GM12878 (cell line): ENCODE measurements around the gene TLL1.

Experiments
- CBX5 ChIP-seq: sonication (generic); IDR thresholded peaks from 2 replicates; pipeline ENCODE4 v1.6.1; 2016; ENCODE audit warnings: low read depth, moderate library complexity, mild to moderate bottlenecking, inconsistent platforms
- CTCF ChIP-seq, 3 experiments: IDR thresholded peaks in 2 of 3; conservative IDR thresholded peaks in 1 of 3; 2 replicates each; pipeline ENCODE4 v1.5.1; 2011; ENCODE audit warnings: low read depth in 3 of 3, low read length in 3 of 3, mild to moderate bottlenecking in 3 of 3, control low read depth in 2 of 3, moderate library complexity in 2 of 3, inconsistent platforms in 1 of 3, mixed read lengths in 1 of 3; ENCODE audit not compliant: control insufficient read depth in 2 of 3, insufficient read depth in 1 of 3; ENCODE audit errors: extremely low read depth in 1 of 3
- LARP7 ChIP-seq: fragments of 450-650 bp; IDR thresholded peaks from 2 replicates; pipeline ENCODE4 v1.6.1; 2017; ENCODE audit warnings: mild to moderate bottlenecking
- MXI1 ChIP-seq: fragments of 150-350 bp; IDR thresholded peaks from 2 replicates; pipeline ENCODE4 v1.6.1; 2011; ENCODE audit warnings: low read depth, mild to moderate bottlenecking, inconsistent platforms, low read length, improper control_type of control experiment
- POLR2A ChIP-seq: IDR thresholded peaks from 2 replicates; pipeline ENCODE4 v1.6.1; 2011; ENCODE audit warnings: low read depth, mild to moderate bottlenecking, low read length

GRCh38 chr4:165867961-165868360 lies 5.1 kb upstream of the TLL1 start:
- no peak for TF ChIP-seq CTCF (IDR thresholded peaks at IDR 0.05 in 2 of 3, conservative IDR thresholded peaks at IDR 0.05 in 1 of 3; ENCODE audit: control insufficient read depth in 2 of 3, extremely low read depth in 1 of 3, insufficient read depth in 1 of 3, low read depth in 3 of 3, low read length in 3 of 3)
- TF ChIP-seq CBX5 = no peak
- TF ChIP-seq MXI1 = no peak
- no peak for TF ChIP-seq POLR2A
- no peak for TF ChIP-seq LARP7
